IMR-90 (cell line): ENCODE results near the gene NDUFC2. TPM values are rescaled to one million over a fixed set of nuclear protein-coding genes. Genes with fewer than 3 reads are reported as not detected.
A peak's percentile ranks its signal among the peaks of the same experiment; 100 is the strongest.

Source experiments
- ATAC-seq: fragments of 200-7000 bp; cut with Tn5 transposase; 2 replicates; pipeline ENCODE4 v1.9.1; 2020; ENCODE audit warnings: low read depth, mild to moderate bottlenecking, moderate library complexity
- BruUV-seq: library from RNA; stranded (reverse); fragments of 400-500 nt; replicated peaks from 2 replicates; lab custom pipeline; 2021; lab: Mats Ljungman, UMichigan
- CTCF ChIA-PET: fragments of 300-600 bp; formaldehyde crosslinking; extraction: SDS; loops from one replicate; lab custom pipeline; 2021; ENCODE audit warnings: antibody characterized with exemption; lab: Yijun Ruan, JAX
- POLR2A ChIA-PET: fragments of 300-600 bp; sonication (Branson Sonifier 250); formaldehyde crosslinking; loops from one replicate; lab custom pipeline; 2022; ENCODE audit warnings: antibody characterized with exemption; ENCODE audit not compliant: unreplicated experiment; lab: Charles Lee
- DNase-seq: peaks from one replicate; pipeline ENCODE4 v3.0.0; 2013
- H2AFZ ChIP-seq: replicated peaks from 2 replicates; pipeline ENCODE3; 2013; ENCODE audit warnings: low read length, mild to moderate bottlenecking; ENCODE audit not compliant: poor library complexity
- H2AK5ac ChIP-seq: 2 replicates; pipeline ENCODE4 v1.6.1; 2013; ENCODE audit warnings: low read depth, low read length, inconsistent platforms
- H2AK9ac ChIP-seq: replicated peaks from 2 replicates; pipeline ENCODE3; 2013; ENCODE audit warnings: mild to moderate bottlenecking, low read depth, low read length, moderate library complexity; ENCODE audit not compliant: poor library complexity
- H2BK120ac ChIP-seq: 2 replicates; pipeline ENCODE4 v1.6.1; 2013; ENCODE audit warnings: low read depth, low read length, inconsistent platforms
- H2BK15ac ChIP-seq: 3 replicates; pipeline ENCODE4 v1.6.1; 2013; ENCODE audit warnings: low read depth, low read length, inconsistent platforms
- H2BK20ac ChIP-seq: 2 replicates; pipeline ENCODE4 v1.6.1; 2013; ENCODE audit warnings: low read depth, mild to moderate bottlenecking, inconsistent platforms, low read length, moderate library complexity
- H2BK5ac ChIP-seq: 2 replicates; pipeline ENCODE4 v1.6.1; 2013; ENCODE audit warnings: mild to moderate bottlenecking, low read depth, low read length, inconsistent platforms; ENCODE audit not compliant: poor library complexity, severe bottlenecking
- H3K14ac ChIP-seq: replicated peaks from 2 replicates; pipeline ENCODE4 v1.6.1; 2013; ENCODE audit warnings: low read depth, low read length, inconsistent platforms
- H3K18ac ChIP-seq: 2 replicates; pipeline ENCODE4 v1.6.1; 2013; ENCODE audit warnings: low read depth, low read length, control low read depth
- H3K23ac ChIP-seq: 2 replicates; pipeline ENCODE4 v1.6.1; 2013; ENCODE audit warnings: low read depth, low read length, inconsistent platforms
- H3K27ac ChIP-seq: 2 replicates; pipeline ENCODE4 v1.5.1; 2013; ENCODE audit warnings: mild to moderate bottlenecking, control low read depth, low read length; ENCODE audit not compliant: insufficient read depth
- H3K27me3 ChIP-seq: 2 replicates; pipeline ENCODE4 v1.6.1; 2013; ENCODE audit warnings: low read length; ENCODE audit not compliant: control insufficient read depth, insufficient read depth
- H3K36me3 ChIP-seq: 2 replicates; pipeline ENCODE4 v1.6.1; 2013; ENCODE audit warnings: low read length, mixed read lengths; ENCODE audit not compliant: control insufficient read depth, insufficient read depth
- H3K4ac ChIP-seq: 2 replicates; pipeline ENCODE4 v1.6.1; 2013; ENCODE audit warnings: low read depth, low read length, inconsistent platforms
- H3K4me1 ChIP-seq: 2 replicates; pipeline ENCODE4 v1.6.1; 2013; ENCODE audit warnings: low read length, mixed read lengths; ENCODE audit not compliant: control insufficient read depth, insufficient read depth
- H3K4me2 ChIP-seq: 2 replicates; pipeline ENCODE4 v1.6.1; 2013; ENCODE audit warnings: low read depth, mild to moderate bottlenecking, control low read depth, low read length, moderate library complexity
- H3K4me3 ChIP-seq: 2 replicates; pipeline ENCODE4 v1.5.1; 2013; ENCODE audit warnings: low read depth, mild to moderate bottlenecking, control low read depth, low read length, moderate library complexity; ENCODE audit not compliant: insufficient read depth
- H3K56ac ChIP-seq: 2 replicates; pipeline ENCODE4 v1.6.1; 2013; ENCODE audit warnings: low read length, inconsistent platforms; ENCODE audit not compliant: insufficient read depth; ENCODE audit errors: extremely low read depth
- H3K79me1 ChIP-seq, 2 experiments: 2 replicates each; pipeline ENCODE4 v1.6.1; 2013; ENCODE audit warnings: low read length in 2 of 2, inconsistent platforms in 1 of 2, low read depth in 1 of 2
- H3K9ac ChIP-seq: 2 replicates; pipeline ENCODE4 v1.6.1; 2013; ENCODE audit warnings: low read depth, low read length, control low read depth
- H3K9me1 ChIP-seq: 2 replicates; pipeline ENCODE4 v1.6.1; 2013; ENCODE audit warnings: low read length, inconsistent platforms; ENCODE audit not compliant: insufficient read depth
- H3K9me3 ChIP-seq: 2 replicates; pipeline ENCODE4 v1.6.1; 2013; ENCODE audit warnings: low read length; ENCODE audit not compliant: control insufficient read depth, insufficient read depth
- H4K20me1 ChIP-seq: 2 replicates; pipeline ENCODE4 v1.6.1; 2013; ENCODE audit warnings: low read length, inconsistent platforms; ENCODE audit not compliant: insufficient read depth
- H4K5ac ChIP-seq: 2 replicates; pipeline ENCODE4 v1.6.1; 2013; ENCODE audit warnings: mild to moderate bottlenecking, low read depth, low read length, control low read depth
- H4K8ac ChIP-seq, 2 experiments: 2 replicates each; pipeline ENCODE4 v1.6.1; 2013; ENCODE audit warnings: low read depth in 2 of 2, low read length in 2 of 2, control low read depth in 1 of 2, inconsistent platforms in 1 of 2
- H4K91ac ChIP-seq: 2 replicates; pipeline ENCODE4 v1.6.1; 2013; ENCODE audit warnings: low read depth, low read length, inconsistent platforms; ENCODE audit not compliant: insufficient read depth
- BHLHE40 ChIP-seq: fragments of 150-350 bp; IDR thresholded peaks from 2 replicates; pipeline ENCODE4 v1.6.1; 2016; ENCODE audit warnings: mild to moderate bottlenecking, low read depth, low read length
- CEBPB ChIP-seq: IDR thresholded peaks from 2 replicates; pipeline ENCODE4 v1.6.1; 2012; ENCODE audit warnings: low read depth, low read length, improper control_type of control experiment
- ELK1 ChIP-seq: fragments of 150-350 bp; IDR thresholded peaks from 2 replicates; pipeline ENCODE4 v1.6.1; 2016; ENCODE audit warnings: low read depth, mild to moderate bottlenecking, low read length, moderate library complexity, borderline replicate concordance
- FOS ChIP-seq: fragments of 150-350 bp; IDR thresholded peaks from 2 replicates; pipeline ENCODE4 v1.6.1; 2016; ENCODE audit warnings: low read depth, low read length
- MAFK ChIP-seq: IDR thresholded peaks from 2 replicates; pipeline ENCODE4 v1.6.1; 2012; ENCODE audit warnings: low read depth, low read length, improper control_type of control experiment
- MAZ ChIP-seq: IDR thresholded peaks from 2 replicates; pipeline ENCODE4 v1.6.1; 2012; ENCODE audit warnings: low read depth, mild to moderate bottlenecking, low read length, improper control_type of control experiment, moderate library complexity, borderline replicate concordance
- MXI1 ChIP-seq: IDR thresholded peaks from 2 replicates; pipeline ENCODE4 v1.6.1; 2012; ENCODE audit warnings: low read depth, mild to moderate bottlenecking, low read length, moderate library complexity, borderline replicate concordance
- NFE2L2 ChIP-seq: fragments of 150-350 bp; IDR thresholded peaks from 2 replicates; pipeline ENCODE4 v1.6.1; 2016; ENCODE audit warnings: low read depth, mild to moderate bottlenecking, low read length
- RAD21 ChIP-seq: IDR thresholded peaks from 2 replicates; pipeline ENCODE4 v1.6.1; 2012; ENCODE audit warnings: low read length, improper control_type of control experiment
- RCOR1 ChIP-seq: IDR thresholded peaks from 2 replicates; pipeline ENCODE4 v1.6.1; 2012; ENCODE audit warnings: mild to moderate bottlenecking, low read length, improper control_type of control experiment; ENCODE audit not compliant: insufficient replicate concordance
- RFX5 ChIP-seq: IDR thresholded peaks from 2 replicates; pipeline ENCODE4 v1.8.0; 2012; ENCODE audit warnings: low read depth, mild to moderate bottlenecking, low read length, moderate library complexity
- SMC3 ChIP-seq: fragments of 150-350 bp; IDR thresholded peaks from 2 replicates; pipeline ENCODE4 v1.6.1; 2016; ENCODE audit warnings: low read depth, mild to moderate bottlenecking, antibody characterized with exemption, low read length, moderate library complexity
- USF2 ChIP-seq: fragments of 150-350 bp; IDR thresholded peaks from 2 replicates; pipeline ENCODE4 v1.6.1; 2017; ENCODE audit warnings: mild to moderate bottlenecking, antibody characterized with exemption, low read length, low read depth
- WGBS, 2 experiments: methylation state at CpG; one replicate each; pipeline versions ENCODE4 v1.1.5 to v1.1.7; 2013; ENCODE audit warnings: missing lambda C conversion rate in 2 of 2; ENCODE audit not compliant: insufficient read length in 1 of 2; ENCODE audit errors: extremely low coverage in 2 of 2; 5-methylcytosine and 5-hydroxymethylcytosine counted together
- dilution Hi-C: fragments of 300-500 bp; cut with HindIII; formaldehyde crosslinking; loops from one replicate; pipeline ENCODE4 v1.14.3; 2018; ENCODE audit warnings: low sequenced_read_pairs; ENCODE audit not compliant: unreplicated experiment
- in situ Hi-C: fragments of 300-500 bp; cut with MboI; formaldehyde crosslinking; loops from 3 replicates; pipeline ENCODE4 v1.14.3; 2019; ENCODE audit warnings: low sequenced_read_pairs, inconsistent platforms, mixed read lengths
- intact Hi-C: fragments of 100-400 bp; cut with micrococcal nuclease; formaldehyde crosslinking; loops from 2 replicates; pipeline ENCODE4 v1.10.0; 2022
- polyA plus RNA-seq, 3 experiments: library from polyadenylated mRNA; depleted of rRNA; stranded (reverse); fragments of >200 nt; gene quantifications; 2 replicates each; pipeline ENCODE4 v1.2.3, GENCODE V29; 2012; ENCODE audit warnings: low replicate concordance in 1 of 3
- total RNA-seq: library from RNA; depleted of rRNA; stranded (reverse); fragments of >200 nt; gene quantifications from 2 replicates; pipeline ENCODE4 v1.2.3, GENCODE V29; 2012
- TF ChIP-seq, protein P1 (sequence below): conservative IDR thresholded peaks from 2 replicates; pipeline ENCODE4 v1.5.1; 2012; ENCODE audit warnings: mild to moderate bottlenecking, low read depth, low read length, improper control_type of control experiment

The NDUFC2 gene
- total and polyA plus RNA-seq, 2 of the 4 experiments (the other 2 are of a cell fraction) = 146 to 340 TPM

DNA sequence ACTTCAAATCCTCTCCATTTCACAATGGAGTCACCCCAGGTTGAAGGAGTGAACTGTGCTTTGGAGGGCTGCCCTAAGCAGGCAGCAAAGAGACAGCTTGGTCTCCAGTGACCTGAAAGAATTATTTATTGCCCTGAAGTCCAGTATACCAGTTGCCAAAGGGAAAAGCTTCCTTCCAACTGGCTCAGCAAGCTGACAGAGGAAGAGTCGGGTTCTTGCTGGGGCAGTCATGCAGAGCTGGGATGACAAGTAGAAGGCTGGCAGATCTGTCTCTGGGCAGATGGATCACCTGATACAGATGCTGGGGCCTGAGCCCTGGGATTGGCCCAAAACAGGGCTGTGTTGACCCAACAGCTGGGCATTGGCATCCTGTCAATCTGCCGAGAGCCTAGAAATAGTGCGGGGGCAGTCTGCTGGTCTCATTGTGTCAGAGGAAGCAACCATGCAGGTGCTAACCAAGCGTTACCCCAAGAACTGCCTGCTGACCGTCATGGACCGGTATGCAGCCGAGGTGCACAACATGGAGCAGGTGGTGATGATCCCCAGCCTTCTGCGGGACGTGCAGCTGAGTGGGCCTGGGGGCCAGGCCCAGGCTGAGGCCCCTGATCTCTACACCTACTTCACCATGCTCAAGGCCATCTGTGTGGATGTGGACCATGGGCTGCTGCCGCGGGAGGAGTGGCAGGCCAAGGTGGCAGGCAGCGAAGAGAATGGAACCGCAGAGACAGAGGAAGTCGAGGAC, 16.1 kb downstream of the NDUFC2 start, which contains the start of gene THRSP:
Gene THRSP, plus strand, starts transcription at position 422 of the 742 bp plus-strand sequence. Its CDS starts 21 bp downstream, at position 443.
- Histone ChIP-seq H3K14ac (no peak within 1 kb of the TSS), H3K27ac (no peak within 1 kb of the TSS), H4K91ac (no peak within 1 kb of the TSS), H2BK15ac (no peak within 1 kb of the TSS), H3K18ac (no peak within 1 kb of the TSS), H4K8ac (no peak within 1 kb of the TSS), H3K27me3 (no peaks in the 10 kb centered on the region), H3K9me1 (peaks cover 3% of the 10 kb centered on the region; the same call in 1 of the 2 replicates), H3K4ac (no peak within 1 kb of the TSS), H4K5ac (no peak within 1 kb of the TSS), H3K4me3 (no peak within 1 kb of the TSS), H3K36me3 (peaks cover 3% of the 10 kb centered on the region; the same call in 1 of the 2 replicates), H3K56ac (no peak within 1 kb of the TSS), H3K9ac (no peak within 1 kb of the TSS), H3K23ac (no peak within 1 kb of the TSS), H2AK9ac (peak within 1 kb of the TSS; percentile 13), H3K79me1 (peaks cover 0 to 17% of the 10 kb centered on the region in 2 experiments; a peak in 2 of 4 replicates), H4K20me1 (no peaks in the 10 kb centered on the region), H3K4me2 (no peak within 1 kb of the TSS), H2BK20ac (no peak within 1 kb of the TSS), H3K4me1 (no peaks in the 10 kb centered on the region; the same call in none of the 2 replicates), H2AK5ac (no peak within 1 kb of the TSS; the same call in 1 of the 2 replicates), H2BK5ac (no peak within 1 kb of the TSS), H2AFZ (peak within 1 kb of the TSS; percentile 43), H3K9me3 (no peaks in the 10 kb centered on the region), H2BK120ac (no peak within 1 kb of the TSS)
- DNase-seq = no peak
- 85% methylated on average over 7 of the region's 14 CpGs; no CpG with 5 or more reads in 1 of the 2 experiments for WGBS, 2 experiments
- dilution Hi-C loops (no loop called here), in situ Hi-C loops (no loop called here), intact Hi-C loops (no loop called here)
- ATAC-seq = no peak
- ChIA-PET CTCF (interaction anchor here (0.6 kb wide), 1 partner anchor 16 kb away, joined by 6 read pairs; no protein-coding TSS in a partner anchor), POLR2A (no interaction called here)
- no TSS peak for BruUV-seq
- TF ChIP-seq SMC3 (no peak), RCOR1 (no peak), MAZ (no peak), MAFK (no peak), USF2 (no peak), ELK1 (no peak), RFX5 (no peak), RAD21 (no peak), FOS (no peak), CEBPB (no peak), BHLHE40 (no peak), NFE2L2 (no peak), MXI1 (no peak)
- TF ChIP-seq, protein P1, sequence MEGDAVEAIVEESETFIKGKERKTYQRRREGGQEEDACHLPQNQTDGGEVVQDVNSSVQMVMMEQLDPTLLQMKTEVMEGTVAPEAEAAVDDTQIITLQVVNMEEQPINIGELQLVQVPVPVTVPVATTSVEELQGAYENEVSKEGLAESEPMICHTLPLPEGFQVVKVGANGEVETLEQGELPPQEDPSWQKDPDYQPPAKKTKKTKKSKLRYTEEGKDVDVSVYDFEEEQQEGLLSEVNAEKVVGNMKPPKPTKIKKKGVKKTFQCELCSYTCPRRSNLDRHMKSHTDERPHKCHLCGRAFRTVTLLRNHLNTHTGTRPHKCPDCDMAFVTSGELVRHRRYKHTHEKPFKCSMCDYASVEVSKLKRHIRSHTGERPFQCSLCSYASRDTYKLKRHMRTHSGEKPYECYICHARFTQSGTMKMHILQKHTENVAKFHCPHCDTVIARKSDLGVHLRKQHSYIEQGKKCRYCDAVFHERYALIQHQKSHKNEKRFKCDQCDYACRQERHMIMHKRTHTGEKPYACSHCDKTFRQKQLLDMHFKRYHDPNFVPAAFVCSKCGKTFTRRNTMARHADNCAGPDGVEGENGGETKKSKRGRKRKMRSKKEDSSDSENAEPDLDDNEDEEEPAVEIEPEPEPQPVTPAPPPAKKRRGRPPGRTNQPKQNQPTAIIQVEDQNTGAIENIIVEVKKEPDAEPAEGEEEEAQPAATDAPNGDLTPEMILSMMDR = no peak
